Endodermal cell (in vitro differentiated cells): ENCODE measurements around the gene CPT1A. TPM values are rescaled to one million over a fixed set of nuclear protein-coding genes. Genes with fewer than 3 reads are reported as not detected.

ENCODE experiments used
- DNase-seq: peaks from one replicate; pipeline ENCODE4 v3.0.0-alpha.2; 2017
- H3K27ac ChIP-seq: 2 replicates; pipeline ENCODE4 v1.5.1; 2013; ENCODE audit warnings: mild to moderate bottlenecking, low read depth, low read length, moderate library complexity
- H3K27me3 ChIP-seq: 2 replicates; pipeline ENCODE4 v1.6.1; 2013; ENCODE audit warnings: mild to moderate bottlenecking, low read length, moderate library complexity; ENCODE audit not compliant: insufficient read depth, control insufficient read depth, poor library complexity, severe bottlenecking
- H3K36me3 ChIP-seq: 2 replicates; pipeline ENCODE4 v1.7.0; 2013; ENCODE audit warnings: mild to moderate bottlenecking, low read length, moderate library complexity; ENCODE audit not compliant: control insufficient read depth, insufficient read depth
- H3K4me1 ChIP-seq: one replicate; pipeline ENCODE4 v1.7.0; 2013; ENCODE audit warnings: low read length; ENCODE audit not compliant: control insufficient read depth, insufficient read depth
- H3K4me3 ChIP-seq: 2 replicates; pipeline ENCODE4 v1.5.1; 2013; ENCODE audit warnings: mild to moderate bottlenecking, low read length, moderate library complexity
- H3K9ac ChIP-seq: 2 replicates; pipeline ENCODE4 v1.6.1; 2013; ENCODE audit warnings: mild to moderate bottlenecking, low read length, moderate library complexity; ENCODE audit not compliant: poor library complexity, severe bottlenecking; ENCODE audit errors: extremely low read depth
- H3K9me3 ChIP-seq: 2 replicates; pipeline ENCODE4 v1.6.1; 2013; ENCODE audit warnings: mild to moderate bottlenecking, low read length, moderate library complexity; ENCODE audit not compliant: control insufficient read depth
- H3K27ac Mint-ChIP-seq: 2 replicates; pipeline ENCODE4 v1.8.0; 2020; ENCODE audit warnings: mixed read lengths
- H3K27me3 Mint-ChIP-seq: 2 replicates; pipeline ENCODE4 v1.8.0; 2021; ENCODE audit warnings: mild to moderate bottlenecking, mixed read lengths; ENCODE audit not compliant: insufficient read depth
- H3K36me3 Mint-ChIP-seq: 2 replicates; pipeline ENCODE4 v1.8.0; 2020; ENCODE audit warnings: low read depth, mixed read lengths
- H3K4me1 Mint-ChIP-seq: 2 replicates; pipeline ENCODE4 v1.8.0; 2020; ENCODE audit warnings: mixed read lengths
- H3K4me3 Mint-ChIP-seq: 2 replicates; pipeline ENCODE4 v1.8.0; 2020; ENCODE audit warnings: mild to moderate bottlenecking, moderate library complexity, mixed read lengths
- H3K9me3 Mint-ChIP-seq: 2 replicates; pipeline ENCODE4 v1.8.0; 2020; ENCODE audit warnings: mild to moderate bottlenecking, mixed read lengths
- WGBS, 2 experiments: methylation state at CpG; one replicate each; pipeline versions ENCODE4 v1.1.5 to v1.1.7; 2013; ENCODE audit warnings: missing lambda C conversion rate in 2 of 2, mixed read lengths in 1 of 2; ENCODE audit not compliant: insufficient coverage in 1 of 2, insufficient read length in 1 of 2; 5-methylcytosine and 5-hydroxymethylcytosine counted together
- total RNA-seq, 2 donors: library from RNA; stranded (reverse); fragmentation: NEBNext Ultra II Directional in 1 of 2; extraction: Animal tissue kit (Norgen Biotek cat#: 25700) in 1 of 2; gene quantifications; 2 replicates in 1 of 2; 3 replicates in 1 of 2; pipeline ENCODE4 v1.2.1, GENCODE V29; 2021
- TF ChIP-seq, protein P1 (sequence below): fragments of 200-600 bp; sonication (generic); conservative IDR thresholded peaks from 2 replicates; pipeline ENCODE4 v1.5.0; 2021; ENCODE audit warnings: antibody characterized with exemption, mild to moderate bottlenecking

Gene CPT1A
- total RNA-seq, 2 donors from 2014 or later: 3.3 to 7.3 TPM

DNA sequence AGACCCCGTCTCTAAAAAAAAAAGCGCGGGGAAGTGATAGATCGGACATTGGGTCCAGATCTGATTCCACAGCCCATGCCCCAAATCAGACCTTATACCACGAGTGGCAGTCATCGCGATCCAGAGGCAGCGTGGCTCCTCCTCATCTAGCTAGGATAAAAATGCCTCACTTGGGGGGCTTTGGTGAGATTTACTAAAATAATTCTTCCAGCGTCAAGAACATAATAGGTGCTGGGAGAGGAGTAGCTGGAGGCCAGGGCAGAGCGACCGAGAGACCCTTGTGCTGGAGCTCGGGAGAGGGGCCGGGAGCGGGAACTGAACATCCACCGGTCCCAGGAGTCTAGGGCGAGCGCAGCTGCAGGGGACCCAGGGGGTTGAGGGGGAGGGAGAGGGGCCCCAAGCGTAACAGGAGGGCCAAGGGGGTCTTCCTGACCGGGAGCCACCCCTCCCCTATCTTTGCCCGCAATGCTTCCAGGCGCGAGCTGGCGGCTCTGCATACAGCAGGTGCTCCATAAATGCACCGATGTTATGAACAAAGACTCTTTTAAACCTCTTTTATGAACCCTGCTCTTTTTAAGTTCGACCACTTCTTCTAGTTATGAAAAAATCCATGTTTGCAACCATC, 823 bp upstream of the CPT1A start:
- Mint-ChIP-seq H3K9me3 (no peaks in the 10 kb centered on the region), H3K4me3 (peak overlapping the region; percentile 56), H3K27ac (no peak overlapping the region), H3K4me1 (peaks cover 16% of the 10 kb centered on the region), H3K36me3 (no peaks in the 10 kb centered on the region), H3K27me3 (peaks cover 55% of the 10 kb centered on the region)
- H3K9ac ChIP-seq: no peak overlapping the region
- no peak for DNase-seq
- no peaks in the 10 kb centered on the region for H3K9me3 ChIP-seq
- H3K36me3 ChIP-seq: no peaks in the 10 kb centered on the region
- TF ChIP-seq, protein P1, sequence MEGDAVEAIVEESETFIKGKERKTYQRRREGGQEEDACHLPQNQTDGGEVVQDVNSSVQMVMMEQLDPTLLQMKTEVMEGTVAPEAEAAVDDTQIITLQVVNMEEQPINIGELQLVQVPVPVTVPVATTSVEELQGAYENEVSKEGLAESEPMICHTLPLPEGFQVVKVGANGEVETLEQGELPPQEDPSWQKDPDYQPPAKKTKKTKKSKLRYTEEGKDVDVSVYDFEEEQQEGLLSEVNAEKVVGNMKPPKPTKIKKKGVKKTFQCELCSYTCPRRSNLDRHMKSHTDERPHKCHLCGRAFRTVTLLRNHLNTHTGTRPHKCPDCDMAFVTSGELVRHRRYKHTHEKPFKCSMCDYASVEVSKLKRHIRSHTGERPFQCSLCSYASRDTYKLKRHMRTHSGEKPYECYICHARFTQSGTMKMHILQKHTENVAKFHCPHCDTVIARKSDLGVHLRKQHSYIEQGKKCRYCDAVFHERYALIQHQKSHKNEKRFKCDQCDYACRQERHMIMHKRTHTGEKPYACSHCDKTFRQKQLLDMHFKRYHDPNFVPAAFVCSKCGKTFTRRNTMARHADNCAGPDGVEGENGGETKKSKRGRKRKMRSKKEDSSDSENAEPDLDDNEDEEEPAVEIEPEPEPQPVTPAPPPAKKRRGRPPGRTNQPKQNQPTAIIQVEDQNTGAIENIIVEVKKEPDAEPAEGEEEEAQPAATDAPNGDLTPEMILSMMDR: no peak
- H3K27me3 ChIP-seq: peaks cover 68% of the 10 kb centered on the region
- 49 to 58% methylated on average over 13 to 25 of the region's 25 CpGs for WGBS, 2 experiments
- H3K4me1 ChIP-seq: no peaks in the 10 kb centered on the region
- peak overlapping the region; percentile 68 for H3K4me3 ChIP-seq
- no peak overlapping the region for H3K27ac ChIP-seq

DNA sequence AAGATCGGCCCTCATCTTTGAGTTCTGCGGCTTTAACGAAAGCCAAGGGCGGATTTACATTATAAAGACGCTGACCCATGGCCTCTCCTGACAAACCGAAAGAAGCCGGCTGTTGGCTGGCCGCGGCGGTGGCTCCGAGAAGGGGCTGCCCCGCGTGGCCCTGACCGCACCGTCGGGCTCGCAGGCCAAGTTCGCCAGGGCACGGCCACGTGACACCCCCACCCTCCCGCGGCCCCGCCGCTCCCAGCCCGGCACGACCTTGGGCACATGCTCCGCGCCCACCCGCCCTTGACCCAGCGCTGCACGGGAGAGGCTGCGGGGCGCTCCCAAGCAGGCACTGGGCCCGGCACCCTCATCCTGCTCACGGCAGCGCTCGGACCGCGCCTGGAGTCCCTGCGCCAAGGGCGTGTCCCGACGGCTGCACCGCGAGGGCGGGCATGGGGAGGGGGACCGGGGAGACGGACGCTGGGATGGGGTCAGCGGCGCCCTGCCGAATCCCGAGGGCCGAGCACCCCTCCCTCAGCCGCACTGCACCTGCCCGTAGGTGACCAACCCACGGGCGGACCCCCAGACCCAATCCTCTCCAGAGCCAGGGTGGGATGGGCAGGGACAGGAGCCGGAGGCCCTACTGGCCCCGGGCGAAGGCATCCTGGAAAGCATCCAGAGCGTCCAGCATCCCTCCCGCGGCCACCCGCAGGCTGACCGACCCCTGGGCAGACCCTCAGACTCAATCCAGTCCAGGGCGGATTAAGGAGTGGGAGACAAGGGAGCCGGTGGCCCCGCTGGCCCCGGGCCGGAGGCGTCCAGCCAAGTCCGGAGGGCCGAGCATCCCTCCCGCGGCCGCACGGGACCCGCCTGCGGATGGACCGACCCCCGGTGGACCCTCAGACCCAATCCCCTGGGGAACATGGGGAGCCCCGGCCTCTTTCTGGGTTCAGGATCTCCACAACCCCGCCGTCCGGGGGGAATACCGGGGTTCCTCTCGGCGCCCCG, 759 bp downstream of the CPT1A start:
- Mint-ChIP-seq H3K4me3 (peak overlapping the region; percentile 66), H3K27me3 (peaks cover 50% of the 10 kb centered on the region), H3K9me3 (no peaks in the 10 kb centered on the region), H3K4me1 (peaks cover 16% of the 10 kb centered on the region), H3K27ac (no peak overlapping the region), H3K36me3 (no peaks in the 10 kb centered on the region)
- H3K4me3 ChIP-seq: peak overlapping the region; percentile 86
- peaks cover 62% of the 10 kb centered on the region for H3K27me3 ChIP-seq
- TF ChIP-seq, protein P1: no peak
- H3K4me1 ChIP-seq: no peaks in the 10 kb centered on the region
- H3K27ac ChIP-seq: no peak overlapping the region
- 1 to 2% methylated on average over 9 to 89 of the region's 90 CpGs for WGBS, 2 experiments
- DNase-seq: peak; percentile 79
- H3K36me3 ChIP-seq: no peaks in the 10 kb centered on the region
- no peaks in the 10 kb centered on the region for H3K9me3 ChIP-seq
- no peak overlapping the region for H3K9ac ChIP-seq

DNA sequence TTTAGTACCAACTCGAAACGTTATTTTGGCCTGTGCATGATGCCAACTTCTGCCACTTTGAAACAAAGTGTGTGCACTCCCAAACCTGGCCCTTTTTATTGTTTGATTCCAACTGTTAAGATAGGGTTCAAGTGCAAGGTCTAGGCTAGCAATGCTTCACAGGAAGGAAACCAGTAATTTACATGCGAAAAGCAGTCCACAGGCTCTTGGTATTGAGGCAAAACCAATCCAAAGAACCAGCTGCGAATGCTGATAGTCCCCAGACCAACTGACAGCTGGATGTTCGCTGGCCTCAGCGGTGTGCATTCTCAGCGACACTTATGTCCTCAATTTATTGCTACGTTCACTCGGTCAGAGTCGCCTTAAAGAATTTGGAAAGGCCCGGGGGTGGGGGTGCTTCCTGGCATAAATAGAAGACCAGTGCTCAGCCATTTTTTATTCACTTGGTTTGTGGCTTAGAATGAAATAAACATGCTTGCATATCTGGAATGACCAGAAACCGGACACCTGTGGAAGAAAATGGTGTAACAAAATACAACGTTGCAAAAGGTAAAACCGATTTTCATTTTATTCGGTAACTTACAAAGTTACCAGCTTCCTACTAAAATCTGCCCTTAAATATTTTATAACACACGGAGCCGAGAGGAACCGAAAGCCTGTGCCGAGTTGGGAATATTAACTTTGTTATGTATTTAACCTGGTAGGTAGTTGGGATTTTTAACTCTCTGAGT, 1.6 kb downstream of the CPT1A start:
- H3K27ac ChIP-seq: peak overlapping the region; percentile 53

More for the DNA sequence above, 1.6 kb downstream of the CPT1A start:
- peaks cover 55% of the 10 kb centered on the region for H3K27me3 ChIP-seq
- no peaks in the 10 kb centered on the region for H3K36me3 ChIP-seq
- peak; percentile 69 for DNase-seq
- no peaks in the 10 kb centered on the region for H3K4me1 ChIP-seq
- WGBS, 2 experiments: 2 to 6% methylated on average over 10 to 19 of the region's 19 CpGs
- Mint-ChIP-seq H3K27me3 (peaks cover 42% of the 10 kb centered on the region), H3K4me1 (peaks cover 12% of the 10 kb centered on the region), H3K9me3 (no peaks in the 10 kb centered on the region), H3K4me3 (peak overlapping the region; percentile 66), H3K36me3 (no peaks in the 10 kb centered on the region), H3K27ac (peak overlapping the region; percentile 80)
- H3K9me3 ChIP-seq: no peaks in the 10 kb centered on the region
- peak overlapping the region; percentile 86 for H3K4me3 ChIP-seq
- TF ChIP-seq, protein P1: no peak
- H3K9ac ChIP-seq: no peak overlapping the region
